GM19043 (cell line): ENCODE measurements around the gene GLIS1.

Experiments
- ATAC-seq: cut with Tn5 transposase; IDR thresholded peaks from one replicate; pipeline ENCODE4 v1.9.1; 2021; ENCODE audit warnings: low read depth; ENCODE audit not compliant: unreplicated experiment

Gene GLIS1

DNA sequence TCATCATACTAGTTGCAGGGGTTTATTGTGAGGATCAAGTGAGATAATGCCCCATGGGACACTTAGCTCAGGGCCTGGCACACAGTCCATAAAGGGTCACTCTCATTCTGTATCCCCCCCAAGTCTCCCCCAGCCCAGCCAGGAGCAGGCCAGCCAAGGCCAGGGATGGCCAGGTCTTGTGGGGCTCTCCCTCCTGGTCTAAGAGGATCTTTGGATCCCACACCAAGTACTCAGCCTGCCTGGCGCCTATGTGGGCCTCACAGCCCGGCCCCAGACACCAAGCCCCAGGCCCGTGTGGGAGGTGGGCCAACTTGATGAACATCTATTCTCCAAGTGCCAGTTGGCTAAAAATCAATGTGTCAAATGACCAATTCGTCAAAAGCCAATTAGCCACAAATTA, 117.8 kb downstream of the GLIS1 start:
- ATAC-seq = no peak

DNA sequence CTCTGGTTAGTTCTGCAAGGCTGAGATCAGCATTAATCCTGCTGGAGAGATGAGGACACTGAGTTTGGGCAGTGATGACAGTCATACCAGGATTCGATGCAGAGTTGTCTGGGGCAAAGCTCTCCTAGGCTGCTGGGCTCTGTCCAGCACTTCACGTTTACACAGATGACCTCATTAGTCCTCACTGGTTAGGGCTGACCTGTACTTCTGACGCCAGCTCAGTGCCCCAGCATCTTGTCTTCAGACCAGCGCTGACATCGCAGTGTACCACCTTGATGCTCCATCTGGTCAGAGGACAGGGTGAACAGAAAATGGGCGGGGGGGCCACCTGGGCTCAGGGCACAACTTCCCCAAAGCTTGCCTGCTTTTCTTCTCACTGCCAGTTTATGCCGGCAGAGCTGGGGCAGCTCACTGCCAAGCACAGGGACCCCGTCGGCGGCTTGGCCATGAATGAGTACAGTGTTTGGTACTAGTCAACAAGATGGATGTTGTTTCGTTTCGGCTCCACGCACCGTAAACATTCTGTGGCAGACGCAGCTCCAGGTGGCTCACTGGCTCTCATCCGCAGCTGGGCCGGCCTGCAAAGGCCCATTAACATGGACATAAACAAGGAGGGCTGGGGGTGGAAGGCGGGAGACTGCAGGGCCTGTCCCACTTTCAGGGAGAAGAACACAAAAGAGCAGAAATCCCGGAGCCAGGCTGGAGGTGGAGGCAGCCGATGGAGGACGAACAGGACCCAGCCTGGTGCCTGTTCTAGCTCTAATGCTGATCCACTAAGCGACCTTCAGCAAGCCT, 118.7 kb downstream of the GLIS1 start:
- no peak for ATAC-seq

DNA sequence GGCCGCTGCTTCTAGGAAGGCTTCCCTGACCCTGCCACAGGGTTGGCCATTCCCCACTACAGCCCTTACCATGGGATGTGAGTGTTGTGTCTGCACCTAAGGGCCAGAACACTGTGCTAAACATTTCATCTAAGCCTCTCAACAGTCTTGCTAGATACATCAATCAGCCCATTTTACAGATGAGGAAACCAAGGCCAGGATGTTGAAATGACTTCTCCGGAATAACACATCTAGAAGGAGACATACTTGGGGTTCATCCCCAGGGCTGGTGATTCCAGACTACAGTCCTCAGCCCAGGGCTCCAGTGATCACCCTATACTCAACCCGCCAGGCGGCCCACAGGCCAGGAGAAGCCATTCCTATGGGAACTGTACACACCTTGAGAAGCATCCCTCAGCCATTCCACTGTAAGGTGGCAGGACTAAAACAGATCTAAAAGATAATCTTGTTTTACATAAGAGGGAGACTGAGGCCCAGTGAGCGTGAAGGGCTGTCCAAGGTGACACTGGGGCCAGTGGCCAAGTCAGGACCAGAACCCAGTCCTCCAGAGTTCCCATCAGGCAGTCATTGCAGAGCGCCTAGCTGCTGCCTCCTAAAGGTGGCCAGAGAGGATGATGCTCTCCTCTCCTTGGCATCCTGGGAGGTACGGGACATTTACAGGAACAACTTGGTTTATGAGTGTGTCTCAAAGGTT, 119.5 kb downstream of the GLIS1 start:
- ATAC-seq = no peak

DNA sequence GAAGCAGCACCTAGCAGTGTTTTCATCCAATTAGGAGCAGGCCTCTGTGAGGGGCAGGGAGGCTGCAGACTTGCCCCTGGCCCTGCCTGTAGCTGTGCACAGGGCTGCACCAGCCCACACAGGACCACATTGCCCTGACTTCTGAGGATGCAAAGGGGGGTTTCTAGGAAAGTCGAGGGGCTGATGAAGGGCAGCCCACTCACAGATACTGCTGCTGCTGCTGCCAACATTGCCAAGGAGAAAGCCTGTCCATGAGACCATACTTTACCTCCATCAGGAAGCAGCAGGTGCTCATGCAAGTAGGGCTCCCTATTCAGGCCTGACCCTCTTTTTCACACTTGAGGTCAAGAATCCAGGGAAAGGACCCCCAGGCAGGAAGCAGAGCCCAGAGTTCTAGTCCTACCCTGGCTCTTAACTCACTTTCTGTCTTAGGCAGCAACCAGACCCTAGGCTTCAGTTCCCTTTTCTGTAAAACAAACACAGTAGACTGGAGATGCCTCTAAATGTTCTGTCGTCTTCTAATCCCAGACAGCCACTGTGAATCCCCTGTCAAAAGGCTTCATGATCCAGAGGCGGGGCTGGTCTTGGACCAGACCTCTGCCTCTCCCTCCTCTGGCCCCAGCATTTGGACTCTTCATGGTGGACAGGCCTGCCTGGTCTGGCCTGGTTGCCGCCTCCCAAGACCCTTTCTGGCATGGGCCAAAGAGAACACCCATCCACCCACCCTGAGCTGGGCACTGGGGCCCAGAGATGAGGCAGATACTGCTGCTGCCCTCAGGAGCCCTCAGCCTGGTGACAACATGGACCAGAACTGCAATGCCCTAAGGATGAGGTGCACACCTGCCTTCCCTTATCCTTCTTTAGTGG, 120.2 kb downstream of the GLIS1 start:
- no peak for ATAC-seq

GRCh38 chr1:53617851-53618499, 121.0 kb downstream of the GLIS1 start:
- ATAC-seq = no peak

DNA sequence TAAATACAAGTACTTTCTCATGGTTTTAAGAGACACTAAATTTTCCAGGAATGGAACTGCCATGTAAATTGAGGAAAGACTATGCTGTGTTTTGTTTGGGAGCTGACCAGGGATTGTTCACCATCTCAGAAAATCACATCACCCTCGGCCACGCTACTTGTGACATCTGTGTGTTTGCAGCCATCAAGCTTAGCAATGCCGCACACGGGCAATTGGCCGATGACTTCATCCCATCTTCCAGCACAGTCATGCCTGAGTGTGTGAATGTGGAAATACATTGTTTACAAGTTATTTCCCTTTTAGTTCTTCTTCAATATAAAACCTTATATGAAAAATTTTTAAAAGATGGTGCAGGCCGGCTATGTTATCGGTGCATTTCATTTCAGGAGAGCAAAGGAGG, 121.6 kb downstream of the GLIS1 start:
- no peak for ATAC-seq

- no peak for ATAC-seq
Observed at GRCh38 chr1:53616927-53617326, 122.0 kb downstream of the GLIS1 start.

DNA sequence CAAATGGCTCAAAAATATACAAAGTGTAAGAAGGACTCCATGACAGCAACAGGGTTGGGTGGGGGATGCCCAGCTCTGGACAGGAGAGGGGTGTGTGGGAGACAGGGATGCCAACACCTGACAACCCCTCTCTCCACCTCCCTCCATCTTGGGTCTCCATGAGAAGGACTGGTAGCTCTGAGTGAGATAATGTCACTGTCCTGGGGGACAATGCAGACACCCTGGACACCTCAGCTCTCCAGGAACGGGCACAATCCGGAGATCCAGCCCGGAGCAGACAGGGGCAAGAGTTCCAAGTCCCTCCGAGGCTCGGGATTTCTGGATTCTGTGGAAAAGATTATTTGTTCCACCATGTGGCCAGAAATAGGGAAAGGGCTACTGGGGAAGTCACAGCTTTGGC, 122.5 kb downstream of the GLIS1 start:
- no peak for ATAC-seq

DNA sequence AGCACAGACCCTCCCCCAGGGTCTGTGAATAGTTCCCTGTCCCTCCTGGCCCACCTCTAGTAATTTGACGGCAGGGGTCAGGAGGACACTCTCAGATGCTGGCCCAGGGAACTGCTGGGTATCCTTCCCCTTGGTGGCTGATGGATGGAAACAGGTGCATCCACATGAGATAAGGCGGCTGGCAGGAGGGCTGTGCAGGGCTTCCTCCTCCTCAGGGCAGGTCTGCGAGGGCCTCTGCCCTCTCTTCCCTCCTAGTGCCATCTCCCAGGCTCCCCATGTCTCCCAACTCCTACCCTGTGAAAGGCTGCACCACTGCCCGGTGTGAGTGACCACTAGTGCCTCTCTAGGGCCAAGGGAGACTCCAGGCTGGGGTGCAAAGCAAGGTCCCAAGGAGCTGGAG, 123.9 kb downstream of the GLIS1 start:
- ATAC-seq = no peak

DNA sequence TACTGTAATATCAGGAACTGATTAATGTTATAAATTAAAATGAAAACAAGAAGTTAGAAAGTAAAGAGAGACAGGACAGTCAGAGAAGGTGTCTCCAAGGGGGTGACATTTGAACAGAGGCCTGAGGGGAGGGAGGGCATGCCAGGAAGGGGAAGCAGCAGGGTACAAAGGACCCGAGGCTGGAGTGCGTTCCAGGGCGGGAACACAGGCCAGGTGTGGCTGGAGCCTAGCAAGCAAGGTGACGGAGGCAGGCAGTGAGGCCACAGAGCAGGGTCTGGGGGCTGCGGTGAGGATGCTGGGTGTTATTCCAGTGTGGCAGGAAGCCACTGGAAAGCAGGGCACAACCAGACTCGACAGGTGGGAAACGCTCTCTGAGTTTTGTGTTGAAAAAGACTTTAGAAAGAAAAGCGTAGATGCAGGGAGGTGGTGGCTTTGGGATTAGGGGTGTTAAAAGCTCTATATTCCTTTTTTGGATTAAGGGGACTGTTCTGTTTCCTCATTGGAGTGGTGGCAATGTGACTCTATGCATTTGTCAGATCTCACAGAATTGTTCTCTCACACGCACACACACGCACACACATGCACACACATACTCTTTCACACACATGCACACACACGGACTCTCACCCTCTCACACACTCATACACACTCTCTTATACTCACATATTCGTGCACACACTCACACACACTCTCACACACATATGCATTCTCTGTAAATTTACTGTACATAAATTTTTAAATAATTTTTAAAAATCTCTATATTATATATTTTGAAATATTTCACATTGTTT, 124.5 kb downstream of the GLIS1 start:
- ATAC-seq = no peak

DNA sequence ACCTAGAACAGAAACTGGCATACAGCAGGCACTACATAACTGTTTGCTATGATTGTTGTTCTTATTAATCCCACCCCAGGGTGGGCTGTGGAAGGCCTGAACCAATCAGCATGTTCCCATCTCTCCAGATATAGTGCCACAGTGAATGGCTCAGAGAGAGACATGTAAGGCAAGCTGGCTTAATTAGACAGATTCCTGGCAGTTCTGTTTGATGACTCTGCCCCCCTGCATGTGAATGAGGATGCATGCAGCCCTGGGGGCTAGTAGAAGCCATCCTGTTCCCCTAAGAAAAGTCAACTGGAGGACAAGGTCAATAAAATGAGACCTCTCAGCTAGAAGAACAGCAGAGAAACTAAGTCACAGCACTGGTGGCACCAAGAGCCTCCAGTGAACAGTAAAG, 130.3 kb downstream of the GLIS1 start:
- ATAC-seq = no peak

DNA sequence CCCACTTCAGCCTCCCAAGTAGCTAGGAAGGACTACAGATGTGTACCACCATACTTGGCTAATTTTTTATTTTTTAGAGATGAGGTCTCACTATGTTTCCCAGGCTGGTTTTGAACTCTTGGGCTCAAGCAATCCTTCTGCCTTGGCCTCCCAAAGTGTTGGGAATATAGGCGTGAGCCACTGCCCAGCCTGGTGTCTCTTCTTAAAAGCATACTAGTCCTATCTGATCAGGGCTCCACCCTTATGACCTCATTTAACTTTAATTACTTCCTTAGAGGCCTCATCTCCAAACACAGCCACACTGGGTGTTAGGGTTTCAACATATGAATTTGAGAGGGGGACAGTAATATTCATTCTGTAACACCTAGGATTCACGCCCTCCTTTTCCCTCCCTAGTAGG, 130.9 kb downstream of the GLIS1 start:
- ATAC-seq = no peak

- ATAC-seq = no peak
Observed at GRCh38 chr1:53606651-53607051, 132.3 kb downstream of the GLIS1 start.

DNA sequence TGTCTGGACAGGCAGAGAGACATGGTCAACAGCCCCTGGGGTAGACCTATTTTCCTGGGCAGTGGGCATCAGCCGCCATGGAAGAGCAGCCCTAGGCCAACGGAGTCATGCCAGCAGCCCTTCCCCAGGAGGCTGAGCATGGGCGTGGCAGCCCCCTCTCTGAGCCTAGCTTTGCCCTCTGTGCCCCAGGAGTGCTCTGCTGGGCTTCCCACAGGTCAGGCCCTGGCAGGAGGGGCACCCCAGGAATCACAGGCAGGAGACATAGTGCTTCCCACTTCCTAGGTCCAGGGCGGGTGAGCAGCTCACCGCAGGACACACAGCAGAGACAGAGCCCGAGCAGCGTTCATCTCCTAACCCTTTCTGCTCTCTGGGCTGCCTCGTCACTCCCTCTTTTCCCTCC, 132.8 kb downstream of the GLIS1 start:
- ATAC-seq = no peak

- no peak for ATAC-seq
Observed at GRCh38 chr1:53605181-53605580, 133.8 kb downstream of the GLIS1 start.

GRCh38 chr1:53604291-53604919, 134.6 kb downstream of the GLIS1 start:
- no peak for ATAC-seq

- no peak for ATAC-seq
Observed at GRCh38 chr1:53603431-53603830, 135.5 kb downstream of the GLIS1 start.

GRCh38 chr1:53601867-53602775, 136.8 kb downstream of the GLIS1 start:
- ATAC-seq = no peak
